SU-DHL-6 (cell line): ENCODE measurements around the gene SERINC5.

Source experiments
- H2AFZ ChIP-seq: fragments of 200-600 bp; sonication (generic); 2 replicates; pipeline ENCODE4 v1.6.1; 2014; ENCODE audit warnings: low read depth, mild to moderate bottlenecking, moderate library complexity, mixed read lengths, antibody characterized with exemption, low read length; ENCODE audit not compliant: severe bottlenecking
- H3F3A ChIP-seq: fragments of 200-600 bp; shearing (Covaris generic); 2 replicates; pipeline ENCODE4 v1.6.0; 2016; ENCODE audit warnings: antibody characterized with exemption, mild to moderate bottlenecking; ENCODE audit not compliant: insufficient read depth
- H3K27ac ChIP-seq: fragments of 200-600 bp; sonication (generic); 2 replicates; pipeline ENCODE4 v1.5.1; 2016; ENCODE audit warnings: low read depth, mild to moderate bottlenecking, low read length, moderate library complexity, mixed read lengths
- H3K27me3 ChIP-seq: fragments of 200-600 bp; sonication (generic), shearing (Covaris generic); 2 replicates; pipeline ENCODE4 v1.6.0; 2014; ENCODE audit warnings: mild to moderate bottlenecking, low read length
- H3K36me3 ChIP-seq: fragments of 200-600 bp; sonication (generic); 2 replicates; pipeline ENCODE4 v1.6.1; 2014; ENCODE audit warnings: mild to moderate bottlenecking, low read length, mixed read lengths
- H3K4me2 ChIP-seq: fragments of 300-600, 200-600 bp; shearing (Covaris generic), sonication (generic); 2 replicates; pipeline ENCODE4 v1.6.0; 2014; ENCODE audit warnings: low read length, low read depth, mild to moderate bottlenecking; ENCODE audit not compliant: poor library complexity, severe bottlenecking
- H3K4me3 ChIP-seq: fragments of 200-600 bp; sonication (generic); 2 replicates; pipeline ENCODE4 v1.5.1; 2014; ENCODE audit warnings: antibody characterized with exemption, low read length, mild to moderate bottlenecking, mixed read lengths; ENCODE audit not compliant: insufficient read depth, poor library complexity, severe bottlenecking
- H3K79me2 ChIP-seq: fragments of 200-600 bp; sonication (generic); 2 replicates; pipeline ENCODE4 v1.6.1; 2014; ENCODE audit warnings: mild to moderate bottlenecking, low read length, moderate library complexity; ENCODE audit not compliant: insufficient read depth
- H3K9ac ChIP-seq: fragments of 200-600 bp; sonication (generic); 2 replicates; pipeline ENCODE4 v1.7.0; 2014; ENCODE audit warnings: mild to moderate bottlenecking, low read length
- H3K9me2 ChIP-seq: fragments of 200-600 bp; sonication (generic); replicated peaks from 2 replicates; pipeline ENCODE4 v1.6.1; 2014; ENCODE audit warnings: low read length; ENCODE audit not compliant: insufficient read depth
- H3K9me3 ChIP-seq: fragments of 200-600 bp; sonication (generic); 2 replicates; pipeline ENCODE4 v1.6.1; 2014; ENCODE audit warnings: low read length, mixed read lengths; ENCODE audit not compliant: insufficient read depth
- H4K20me1 ChIP-seq: fragments of 200-600 bp; sonication (generic); 2 replicates; pipeline ENCODE4 v1.6.1; 2014; ENCODE audit warnings: low read depth, mild to moderate bottlenecking, antibody characterized with exemption, low read length, moderate library complexity, mixed read lengths
- EZH2phosphoT487 ChIP-seq: fragments of 200-600 bp; sonication (generic), shearing (Covaris generic); conservative IDR thresholded peaks from 2 replicates; pipeline ENCODE4 v1.6.1; 2018; ENCODE audit warnings: mild to moderate bottlenecking, antibody characterized with exemption, low read length, moderate library complexity, mixed read lengths
- TF ChIP-seq, protein P1 (sequence below): fragments of 200-600 bp; sonication (generic); IDR thresholded peaks from one replicate; pipeline ENCODE4 v1.5.1; 2017; ENCODE audit warnings: antibody characterized with exemption, mild to moderate bottlenecking, low read length, moderate library complexity; ENCODE audit not compliant: insufficient read depth, poor library complexity, severe bottlenecking

SERINC5 gene

DNA sequence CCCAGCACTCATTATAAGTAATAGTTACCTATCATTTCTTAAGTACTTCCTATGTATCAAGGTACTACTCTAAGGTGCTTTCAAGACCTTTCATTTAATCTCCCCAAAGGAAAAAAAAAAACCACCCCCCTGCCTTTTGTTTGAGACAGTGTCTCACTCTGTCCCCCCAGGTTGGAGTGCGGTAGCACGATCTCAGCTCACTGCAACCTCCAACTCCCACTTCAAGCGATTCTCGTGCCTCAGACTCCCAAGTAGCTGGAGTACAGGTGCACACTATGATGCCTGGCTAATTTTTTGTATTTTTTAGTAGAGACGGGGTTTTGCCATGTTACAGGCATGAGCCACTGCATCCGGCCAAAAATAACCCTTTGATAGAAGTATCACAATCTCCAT lies 29.9 kb downstream of the SERINC5 start:
- peaks cover 96% of the 10 kb centered on the region for H3K79me2 ChIP-seq

DNA sequence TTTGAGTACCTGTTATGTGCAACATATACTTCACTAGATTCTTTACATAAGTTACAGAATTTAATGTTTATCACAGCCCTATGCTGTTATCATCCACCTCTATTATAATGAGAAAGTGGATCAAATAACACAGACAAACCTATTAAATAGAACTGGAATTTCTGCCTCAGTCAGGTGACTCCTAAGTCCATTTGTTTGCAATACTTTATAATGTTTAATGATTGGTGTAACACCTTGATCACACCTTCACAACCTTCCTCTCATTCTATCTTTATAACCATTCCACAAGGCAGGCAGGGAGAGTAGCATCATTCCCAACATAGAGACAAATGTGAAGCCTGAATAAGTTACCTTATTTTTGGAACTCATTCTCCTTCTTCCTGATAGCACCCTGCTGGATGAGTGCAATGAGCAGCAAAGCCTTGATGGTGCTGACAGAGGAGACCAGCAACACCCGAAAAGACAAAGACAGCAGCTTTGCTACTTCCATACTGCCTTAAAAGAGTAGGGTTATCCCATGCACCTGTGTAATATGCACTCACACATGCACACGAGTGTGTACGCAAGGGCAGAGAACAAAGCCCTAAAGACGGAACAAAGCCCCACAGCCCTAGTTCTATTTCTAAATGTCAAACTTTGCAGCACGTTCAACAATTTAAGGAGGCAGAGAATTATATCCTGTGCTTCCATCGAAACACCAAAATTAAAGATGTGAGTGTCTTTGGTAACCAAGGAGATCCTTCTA lies 30.5 kb downstream of the SERINC5 start:
- Histone ChIP-seq H3K4me3 (no peak overlapping the region), H2AFZ (no peak overlapping the region), H3F3A (peaks cover 52% of the 10 kb centered on the region), H3K36me3 (no peaks in the 10 kb centered on the region), H3K9ac (no peak overlapping the region), H4K20me1 (no peaks in the 10 kb centered on the region), H3K9me3 (no peaks in the 10 kb centered on the region), H3K9me2 (no peaks in the 10 kb centered on the region), H3K4me2 (no peak overlapping the region), H3K27ac (peak overlapping the region; percentile 76; the same call in 1 of the 2 replicates), H3K79me2 (peaks cover 96% of the 10 kb centered on the region), H3K27me3 (no peaks in the 10 kb centered on the region)
- TF ChIP-seq, protein P1, sequence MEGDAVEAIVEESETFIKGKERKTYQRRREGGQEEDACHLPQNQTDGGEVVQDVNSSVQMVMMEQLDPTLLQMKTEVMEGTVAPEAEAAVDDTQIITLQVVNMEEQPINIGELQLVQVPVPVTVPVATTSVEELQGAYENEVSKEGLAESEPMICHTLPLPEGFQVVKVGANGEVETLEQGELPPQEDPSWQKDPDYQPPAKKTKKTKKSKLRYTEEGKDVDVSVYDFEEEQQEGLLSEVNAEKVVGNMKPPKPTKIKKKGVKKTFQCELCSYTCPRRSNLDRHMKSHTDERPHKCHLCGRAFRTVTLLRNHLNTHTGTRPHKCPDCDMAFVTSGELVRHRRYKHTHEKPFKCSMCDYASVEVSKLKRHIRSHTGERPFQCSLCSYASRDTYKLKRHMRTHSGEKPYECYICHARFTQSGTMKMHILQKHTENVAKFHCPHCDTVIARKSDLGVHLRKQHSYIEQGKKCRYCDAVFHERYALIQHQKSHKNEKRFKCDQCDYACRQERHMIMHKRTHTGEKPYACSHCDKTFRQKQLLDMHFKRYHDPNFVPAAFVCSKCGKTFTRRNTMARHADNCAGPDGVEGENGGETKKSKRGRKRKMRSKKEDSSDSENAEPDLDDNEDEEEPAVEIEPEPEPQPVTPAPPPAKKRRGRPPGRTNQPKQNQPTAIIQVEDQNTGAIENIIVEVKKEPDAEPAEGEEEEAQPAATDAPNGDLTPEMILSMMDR: no peak
- no peak for TF ChIP-seq EZH2phosphoT487

More for the DNA sequence above, 29.9 kb downstream of the SERINC5 start:
- no peak overlapping the region for H2AFZ ChIP-seq
- H3K9me3 ChIP-seq: no peaks in the 10 kb centered on the region
- no peaks in the 10 kb centered on the region for H4K20me1 ChIP-seq
- H3K27ac ChIP-seq: peak overlapping the region; percentile 76
- no peak overlapping the region; the same call in 1 of the 2 replicates for H3K9ac ChIP-seq
- H3K4me2 ChIP-seq: peak overlapping the region; percentile 20
- H3K27me3 ChIP-seq: no peaks in the 10 kb centered on the region
- no peaks in the 10 kb centered on the region for H3K36me3 ChIP-seq
- H3K9me2 ChIP-seq: no peaks in the 10 kb centered on the region
- no peak for TF ChIP-seq EZH2phosphoT487
- TF ChIP-seq, protein P1: no peak
- H3F3A ChIP-seq: peaks cover 47% of the 10 kb centered on the region
- no peak overlapping the region for H3K4me3 ChIP-seq

DNA sequence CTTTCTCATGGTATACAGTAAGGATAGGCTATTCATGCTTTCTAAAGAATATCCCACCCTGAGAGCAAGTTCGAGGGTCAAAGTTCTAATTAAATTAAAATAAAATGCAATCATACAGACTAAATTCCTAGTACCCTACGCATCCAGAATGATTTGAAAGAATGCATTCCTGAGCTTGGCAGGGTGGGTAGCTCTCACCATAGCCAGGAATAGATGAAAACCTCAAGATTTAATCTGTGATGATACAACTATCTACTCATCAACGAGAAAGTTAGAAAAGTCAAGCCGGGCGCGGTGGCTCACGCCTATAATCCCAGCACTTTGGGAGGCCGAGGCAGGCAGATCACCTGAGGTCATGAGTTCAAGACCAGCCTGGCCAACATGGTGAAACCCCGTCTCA lies 32.3 kb downstream of the SERINC5 start:
- no peak overlapping the region for H3K27ac ChIP-seq
- no peaks in the 10 kb centered on the region for H3K27me3 ChIP-seq
- peaks cover 59% of the 10 kb centered on the region for H3F3A ChIP-seq
- H3K9me2 ChIP-seq: no peaks in the 10 kb centered on the region
- no peak overlapping the region for H2AFZ ChIP-seq
- no peaks in the 10 kb centered on the region for H3K36me3 ChIP-seq
- H3K4me2 ChIP-seq: no peak overlapping the region
- no peak overlapping the region for H3K9ac ChIP-seq
- H3K9me3 ChIP-seq: no peaks in the 10 kb centered on the region
- no peaks in the 10 kb centered on the region for H4K20me1 ChIP-seq
- TF ChIP-seq EZH2phosphoT487: no peak
- TF ChIP-seq, protein P1: no peak
- peaks cover 96% of the 10 kb centered on the region for H3K79me2 ChIP-seq
- H3K4me3 ChIP-seq: no peak overlapping the region
